ENCODE data around the gene SERPINA3.

Gene SERPINA3

DNA sequence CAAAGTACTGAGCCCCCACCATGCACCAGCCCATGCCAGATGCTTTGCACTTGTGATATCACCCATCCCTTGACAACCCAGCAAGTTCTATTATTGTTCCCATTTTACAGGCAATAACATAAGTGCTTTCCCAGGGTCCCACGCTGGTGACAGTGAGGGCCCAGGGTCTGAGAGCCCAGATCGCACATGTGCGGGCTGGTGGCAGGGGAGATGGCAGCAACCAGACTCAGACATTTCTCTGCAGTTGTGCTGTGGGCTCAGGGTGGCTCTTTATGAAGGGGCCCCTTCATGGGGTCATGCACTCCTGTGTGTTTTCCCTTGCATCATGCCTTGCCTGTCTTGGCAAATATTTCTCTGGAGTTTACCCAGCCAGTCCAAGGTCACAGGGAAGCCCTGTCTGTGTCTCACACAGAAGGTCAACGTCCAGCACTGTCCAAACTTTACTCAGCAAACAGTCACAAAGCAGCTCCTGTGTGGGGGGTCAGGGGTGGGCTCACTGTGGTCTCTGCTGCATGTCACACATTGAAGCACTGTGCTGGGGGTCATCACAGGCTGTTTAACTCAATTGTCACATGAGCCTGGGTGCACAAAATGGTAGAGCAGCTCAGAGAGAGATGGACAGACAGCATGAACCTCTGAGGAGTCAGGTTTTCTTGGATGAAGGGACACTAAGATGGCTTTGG lies 18.3 kb upstream of the SERPINA3 start:
- no peak overlapping the region for H3K27ac ChIP-seq (ENCODE audit: low read depth, low read length)
- TF ChIP-seq CTCF (IDR thresholded peaks at IDR 0.05; ENCODE audit: low read depth, low read length, poor library complexity, severe bottlenecking) (no peak), EZH2phosphoT487 (IDR thresholded peaks at IDR 0.05; ENCODE audit: borderline replicate concordance, low read length) (no peak)

DNA sequence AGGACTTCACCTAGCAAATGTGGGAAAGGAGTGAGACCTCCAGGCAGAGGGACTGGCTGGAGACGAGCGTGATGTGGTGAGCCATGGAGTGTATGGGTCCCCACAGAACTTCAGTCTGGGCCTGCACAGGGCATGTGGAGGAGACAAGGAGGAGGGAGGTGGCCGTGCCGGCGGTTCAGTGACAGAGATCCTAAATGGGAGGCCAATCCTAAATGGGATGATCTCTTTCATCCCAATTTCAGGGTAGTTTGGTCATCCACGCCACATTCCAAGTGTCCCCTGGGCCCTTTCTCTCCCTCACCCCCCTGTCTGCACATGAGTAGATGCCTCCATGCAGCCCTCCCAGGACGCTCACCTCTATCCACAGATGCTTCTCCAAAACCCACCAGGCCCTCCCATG lies 17.8 kb upstream of the SERPINA3 start:
- Histone ChIP-seq H3K36me3 (ENCODE audit: control insufficient read depth, low read length) (no peaks in the 10 kb centered on the region), H4K20me1 (ENCODE audit: control insufficient read depth, insufficient read depth, low read depth, low read length) (no peaks in the 10 kb centered on the region), H3K9me2 (replicated peaks; ENCODE audit: control insufficient read depth, low read length) (no peaks in the 10 kb centered on the region), H3K4me2 (ENCODE audit: low read length) (no peak overlapping the region), H3K9me3 (ENCODE audit: control insufficient read depth, insufficient read depth, low read length) (no peaks in the 10 kb centered on the region), H3K27ac (ENCODE audit: low read depth, low read length) (no peak overlapping the region), H3K79me2 (ENCODE audit: control insufficient read depth, low read length) (no peaks in the 10 kb centered on the region), H3K27me3 (ENCODE audit: control insufficient read depth, low read length) (no peaks in the 10 kb centered on the region), H3K4me3 (ENCODE audit: low read length) (no peak overlapping the region), H3F3A (ENCODE audit: control insufficient read depth, insufficient read depth) (no peaks in the 10 kb centered on the region), H3K4me1 (ENCODE audit: control insufficient read depth, low read length) (no peaks in the 10 kb centered on the region)
- no peak for TF ChIP-seq CTCF (IDR thresholded peaks at IDR 0.05; ENCODE audit: low read depth, low read length, poor library complexity, severe bottlenecking)
- TF ChIP-seq EZH2phosphoT487 (IDR thresholded peaks at IDR 0.05; ENCODE audit: borderline replicate concordance, low read length) = no peak

More for the DNA sequence above, 18.3 kb upstream of the SERPINA3 start:
- Histone ChIP-seq H3K27me3 (ENCODE audit: control insufficient read depth, low read length) (no peaks in the 10 kb centered on the region; the same call in 1 of the 2 replicates), H4K20me1 (ENCODE audit: control insufficient read depth, insufficient read depth, low read depth, low read length) (no peaks in the 10 kb centered on the region), H3K4me2 (ENCODE audit: low read length) (no peak overlapping the region), H3K79me2 (ENCODE audit: control insufficient read depth, low read length) (no peaks in the 10 kb centered on the region), H3F3A (ENCODE audit: control insufficient read depth, insufficient read depth) (no peaks in the 10 kb centered on the region), H3K36me3 (ENCODE audit: control insufficient read depth, low read length) (no peaks in the 10 kb centered on the region), H3K4me1 (ENCODE audit: control insufficient read depth, low read length) (no peaks in the 10 kb centered on the region), H3K9me3 (ENCODE audit: control insufficient read depth, insufficient read depth, low read length) (no peaks in the 10 kb centered on the region), H3K9me2 (replicated peaks; ENCODE audit: control insufficient read depth, low read length) (no peaks in the 10 kb centered on the region), H3K4me3 (ENCODE audit: low read length) (no peak overlapping the region)

DNA sequence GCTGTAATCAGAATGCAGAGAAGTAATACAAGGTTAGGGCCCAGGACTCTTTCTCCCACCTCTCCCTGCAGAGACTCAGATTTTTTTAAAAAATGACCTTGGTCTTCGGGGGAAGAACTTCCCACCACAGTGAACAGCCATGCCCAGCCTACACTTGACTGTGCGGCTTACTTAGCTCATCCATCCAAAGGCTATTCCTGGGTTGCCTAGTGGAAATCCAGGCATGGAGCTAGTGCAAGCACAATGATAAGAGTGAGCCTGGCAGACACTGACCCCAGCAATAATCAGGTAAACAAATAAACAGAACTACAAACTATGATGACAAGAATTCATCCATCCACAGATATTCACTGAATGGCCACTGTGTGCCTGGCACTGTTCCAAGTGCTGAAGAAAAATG lies 16.3 kb upstream of the SERPINA3 start:
- H4K20me1 ChIP-seq (ENCODE audit: control insufficient read depth, insufficient read depth, low read depth, low read length) = no peaks in the 10 kb centered on the region
- H3K4me1 ChIP-seq (ENCODE audit: control insufficient read depth, low read length) = no peaks in the 10 kb centered on the region
- no peaks in the 10 kb centered on the region for H3K9me2 ChIP-seq (replicated peaks; ENCODE audit: control insufficient read depth, low read length)
- H3F3A ChIP-seq (ENCODE audit: control insufficient read depth, insufficient read depth) = no peaks in the 10 kb centered on the region
- H3K27ac ChIP-seq (ENCODE audit: low read depth, low read length) = no peak overlapping the region
- no peaks in the 10 kb centered on the region for H3K27me3 ChIP-seq (ENCODE audit: control insufficient read depth, low read length)
- no peak for TF ChIP-seq CTCF (IDR thresholded peaks at IDR 0.05; ENCODE audit: low read depth, low read length, poor library complexity, severe bottlenecking)
- TF ChIP-seq EZH2phosphoT487 (IDR thresholded peaks at IDR 0.05; ENCODE audit: borderline replicate concordance, low read length) = no peak
- no peak overlapping the region for H3K4me2 ChIP-seq (ENCODE audit: low read length)
- no peaks in the 10 kb centered on the region for H3K36me3 ChIP-seq (ENCODE audit: control insufficient read depth, low read length)
- H3K4me3 ChIP-seq (ENCODE audit: low read length) = no peak overlapping the region
- no peaks in the 10 kb centered on the region for H3K9me3 ChIP-seq (ENCODE audit: control insufficient read depth, insufficient read depth, low read length)
- no peaks in the 10 kb centered on the region for H3K79me2 ChIP-seq (ENCODE audit: control insufficient read depth, low read length)

Measured in DOHH2 (cell line).